IMR-90 (cell line): ENCODE data around the gene ANKRD34B.

ENCODE experiments used
- CHD1 ChIP-seq: IDR thresholded peaks from 2 replicates; pipeline ENCODE4 v1.6.1; 2012; ENCODE audit warnings: low read depth, low read length, improper control_type of control experiment
- CTCF ChIP-seq: conservative IDR thresholded peaks from 2 replicates; pipeline ENCODE4 v1.5.1; 2012; ENCODE audit warnings: mild to moderate bottlenecking, low read depth, low read length, improper control_type of control experiment
- ELK1 ChIP-seq: fragments of 150-350 bp; IDR thresholded peaks from 2 replicates; pipeline ENCODE4 v1.6.1; 2016; ENCODE audit warnings: low read depth, mild to moderate bottlenecking, low read length, moderate library complexity, borderline replicate concordance
- MAFK ChIP-seq: IDR thresholded peaks from 2 replicates; pipeline ENCODE4 v1.6.1; 2012; ENCODE audit warnings: low read depth, low read length, improper control_type of control experiment
- MXI1 ChIP-seq: IDR thresholded peaks from 2 replicates; pipeline ENCODE4 v1.6.1; 2012; ENCODE audit warnings: low read depth, mild to moderate bottlenecking, low read length, moderate library complexity, borderline replicate concordance
- POLR2A ChIP-seq: IDR thresholded peaks from 2 replicates; pipeline ENCODE4 v1.6.1; 2012; ENCODE audit warnings: mild to moderate bottlenecking, low read depth, low read length
- RAD21 ChIP-seq: IDR thresholded peaks from 2 replicates; pipeline ENCODE4 v1.6.1; 2012; ENCODE audit warnings: low read length, improper control_type of control experiment
- USF2 ChIP-seq: fragments of 150-350 bp; IDR thresholded peaks from 2 replicates; pipeline ENCODE4 v1.6.1; 2017; ENCODE audit warnings: mild to moderate bottlenecking, antibody characterized with exemption, low read length, low read depth

- TF ChIP-seq CTCF = no peak
- TF ChIP-seq POLR2A = no peak
- no peak for TF ChIP-seq MXI1
- no peak for TF ChIP-seq MAFK
- no peak for TF ChIP-seq CHD1
- no peak for TF ChIP-seq ELK1
- TF ChIP-seq RAD21 = no peak
- no peak for TF ChIP-seq USF2
Measured at GRCh38 chr5:80555099-80555498, 15.0 kb downstream of the ANKRD34B start.
